ENCODE results near the gene AGPAT2.

GRCh38 chr9:136631038-136632000 lies 55.9 kb downstream of the AGPAT2 start:
- TF ChIP-seq POLR2AphosphoS5 (IDR thresholded peaks at IDR 0.05; ENCODE audit: low read depth, low read length) (no peak), CTCF (IDR thresholded peaks at IDR 0.05) (peak; percentile 85), REST (IDR thresholded peaks at IDR 0.05; ENCODE audit: insufficient read depth in 1 of 2, low read depth in 2 of 2, low read length in 1 of 2) (no peak)
